ENCODE measurements around the gene ANXA2. TPM values are rescaled to one million over a fixed set of nuclear protein-coding genes. Genes with fewer than 3 reads are reported as not detected.
A peak's percentile ranks its signal among the peaks of the same experiment; 100 is the strongest.

Gene ANXA2
- total and polyA plus RNA-seq, 2 donors (not counting 1 experiment from before 2014, with no cell fraction given), result 116 to 133 TPM

- CTCF ChIA-PET, result no interaction called here
- H3K4me3 Mint-ChIP-seq, result no peak overlapping the region
- H3K27ac Mint-ChIP-seq, result no peak overlapping the region
- POLR2A ChIA-PET, result no interaction called here
- Histone ChIP-seq H2AFZ (ENCODE audit: insufficient read depth, low read depth, low read length, poor library complexity, severe bottlenecking) (no peak overlapping the region), H3K4me1 (ENCODE audit: control insufficient read depth in 2 of 2, insufficient read depth in 2 of 2, low read length in 2 of 2) (peaks cover 8 to 24% of the 10 kb centered on the region in 2 donors), H3K9me3 (ENCODE audit: control extremely low read depth in 1 of 3, control insufficient read depth in 2 of 3, insufficient read depth in 1 of 3, low read length in 2 of 3) (no peaks in the 10 kb centered on the region), H3K36me3 (replicated peaks in 1 of 2; ENCODE audit: control extremely low read depth in 1 of 2, control insufficient read depth in 1 of 2, extremely low read depth in 1 of 2, insufficient read depth in 2 of 2, low read length in 1 of 2) (peaks cover 0 to 7% of the 10 kb centered on the region in 2 experiments), H3K4me3 (ENCODE audit: control extremely low read depth in 1 of 5, extremely low read depth in 1 of 5, insufficient read depth in 1 of 5, low read depth in 2 of 5, low read length in 4 of 5) (no peak overlapping the region), H3K9ac (ENCODE audit: low read length) (no peak overlapping the region), H4K20me1 (ENCODE audit: control insufficient read depth, insufficient read depth, low read length, poor library complexity, severe bottlenecking) (peaks cover 24% of the 10 kb centered on the region), H3K27me3 (replicated peaks in 1 of 4; ENCODE audit: control extremely low read depth in 1 of 4, control insufficient read depth in 3 of 4, insufficient read depth in 4 of 4, low read length in 3 of 4) (no peaks in the 10 kb centered on the region), H3K27ac (ENCODE audit: low read length in 2 of 2) (no peak overlapping the region), H3K79me2 (ENCODE audit: control insufficient read depth, insufficient read depth, low read length) (peaks cover 53% of the 10 kb centered on the region), H3K4me2 (replicated peaks; ENCODE audit: low read depth, low read length, poor library complexity, severe bottlenecking) (no peak overlapping the region)
- TF ChIP-seq EZH2 (IDR thresholded peaks at IDR 0.05; ENCODE audit: borderline replicate concordance, insufficient read depth, low read depth, low read length, poor library complexity, severe bottlenecking), result no peak
- TF ChIP-seq CTCF (IDR thresholded peaks at IDR 0.05), result no peak
- DNase-seq (no peak), ATAC-seq (ENCODE audit: low read depth) (no peak)
- intact Hi-C loops (cut with micrococcal nuclease), result loop anchor here (10.0 kb wide), 1 partner anchor 1618 kb away; the partner anchor contains the start of gene MINDY2
- H3K27me3 Mint-ChIP-seq, result no peaks in the 10 kb centered on the region
- no peaks in the 10 kb centered on the region for H3K9me3 Mint-ChIP-seq (ENCODE audit: insufficient read depth)
- WGBS (ENCODE audit: insufficient coverage), result 90% methylated on average over 7 of the region's 9 CpGs
- H3K4me1 Mint-ChIP-seq, result peaks cover 53% of the 10 kb centered on the region
Observed at GRCh38 chr15:60392986-60393790, 4.6 kb downstream of the ANXA2 start.

GRCh38 chr15:60392601-60392985 is 5.2 kb downstream of the ANXA2 start:
- Histone ChIP-seq H2AFZ (ENCODE audit: insufficient read depth, low read depth, low read length, poor library complexity, severe bottlenecking) (no peak overlapping the region), H3K27ac (ENCODE audit: low read length in 2 of 2) (no peak overlapping the region), H3K4me2 (replicated peaks; ENCODE audit: low read depth, low read length, poor library complexity, severe bottlenecking) (no peak overlapping the region), H3K9me3 (ENCODE audit: control extremely low read depth in 1 of 3, control insufficient read depth in 2 of 3, insufficient read depth in 1 of 3, low read length in 2 of 3) (no peaks in the 10 kb centered on the region), H3K27me3 (replicated peaks in 1 of 4; ENCODE audit: control extremely low read depth in 1 of 4, control insufficient read depth in 3 of 4, insufficient read depth in 4 of 4, low read length in 3 of 4) (no peaks in the 10 kb centered on the region), H3K36me3 (replicated peaks in 1 of 2; ENCODE audit: control extremely low read depth in 1 of 2, control insufficient read depth in 1 of 2, extremely low read depth in 1 of 2, insufficient read depth in 2 of 2, low read length in 1 of 2) (peaks cover 0 to 7% of the 10 kb centered on the region in 2 experiments), H3K4me1 (ENCODE audit: control insufficient read depth in 2 of 2, insufficient read depth in 2 of 2, low read length in 2 of 2) (peaks cover 8 to 24% of the 10 kb centered on the region in 2 donors), H3K4me3 (ENCODE audit: control extremely low read depth in 1 of 5, extremely low read depth in 1 of 5, insufficient read depth in 1 of 5, low read depth in 2 of 5, low read length in 4 of 5) (no peak overlapping the region), H4K20me1 (ENCODE audit: control insufficient read depth, insufficient read depth, low read length, poor library complexity, severe bottlenecking) (peaks cover 24% of the 10 kb centered on the region), H3K79me2 (ENCODE audit: control insufficient read depth, insufficient read depth, low read length) (peaks cover 59% of the 10 kb centered on the region), H3K9ac (ENCODE audit: low read length) (no peak overlapping the region)
- Mint-ChIP-seq H3K27ac (no peak overlapping the region), H3K27me3 (no peaks in the 10 kb centered on the region), H3K4me1 (peaks cover 53% of the 10 kb centered on the region), H3K4me3 (peak overlapping the region; percentile 33), H3K9me3 (ENCODE audit: insufficient read depth) (no peaks in the 10 kb centered on the region)
- ChIA-PET CTCF (no interaction called here), POLR2A (interaction anchor here (0.6 kb wide), 1 partner anchor 18 kb away, joined by 5 read pairs; no protein-coding TSS in a partner anchor)
- DNase-seq, result no peak
- 61% methylated on average over 3 of the region's 3 CpGs for WGBS (ENCODE audit: insufficient coverage)
- no peak for ATAC-seq (ENCODE audit: low read depth)
- intact Hi-C loops (cut with micrococcal nuclease), result loop anchor here (10.0 kb wide), 1 partner anchor 1618 kb away; the partner anchor contains the start of gene MINDY2
- TF ChIP-seq EZH2 (IDR thresholded peaks at IDR 0.05; ENCODE audit: borderline replicate concordance, insufficient read depth, low read depth, low read length, poor library complexity, severe bottlenecking), result no peak
- TF ChIP-seq CTCF (IDR thresholded peaks at IDR 0.05), result no peak
